ENCODE measurements around the gene F2RL2.

F2RL2 gene, protein sequence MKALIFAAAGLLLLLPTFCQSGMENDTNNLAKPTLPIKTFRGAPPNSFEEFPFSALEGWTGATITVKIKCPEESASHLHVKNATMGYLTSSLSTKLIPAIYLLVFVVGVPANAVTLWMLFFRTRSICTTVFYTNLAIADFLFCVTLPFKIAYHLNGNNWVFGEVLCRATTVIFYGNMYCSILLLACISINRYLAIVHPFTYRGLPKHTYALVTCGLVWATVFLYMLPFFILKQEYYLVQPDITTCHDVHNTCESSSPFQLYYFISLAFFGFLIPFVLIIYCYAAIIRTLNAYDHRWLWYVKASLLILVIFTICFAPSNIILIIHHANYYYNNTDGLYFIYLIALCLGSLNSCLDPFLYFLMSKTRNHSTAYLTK

DNA sequence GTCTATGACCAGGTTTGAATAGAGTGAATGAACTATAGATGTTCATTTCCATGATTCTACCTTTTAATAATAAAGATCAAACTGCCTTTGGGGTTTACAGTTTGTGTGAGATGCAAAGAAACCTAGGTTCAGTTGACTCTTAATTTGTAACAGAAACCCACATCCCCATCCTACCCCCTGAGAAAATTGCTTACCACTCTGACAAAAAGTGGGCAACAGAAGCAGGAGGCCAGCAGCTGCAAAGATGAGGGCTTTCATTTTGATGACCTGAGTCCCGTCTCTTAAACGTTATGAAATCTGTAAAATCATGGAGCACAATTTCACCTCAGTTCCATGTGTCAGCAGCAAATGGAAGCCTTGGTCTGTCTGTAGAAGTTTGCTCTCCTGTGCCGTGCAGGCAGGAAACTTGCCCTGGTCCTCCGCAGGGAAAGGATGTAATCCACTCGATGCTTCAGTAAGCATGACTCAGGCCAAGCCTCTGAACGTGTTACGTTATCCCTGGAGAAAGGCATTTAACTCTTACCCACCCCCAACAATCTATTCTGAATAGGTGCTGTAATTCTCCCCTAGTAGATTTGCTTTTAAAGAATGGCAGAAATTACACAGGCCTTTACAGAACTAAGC is at the start of gene F2RL2:
TSS of gene F2RL2 (minus strand) at position 431 of the 624 bp plus-strand sequence. CDS start at position 258, 173 bp downstream.
- no peak for DNase-seq (ENCODE audit: low spot score)

GRCh38 chr5:76672242-76672641 is 49.0 kb upstream of the F2RL2 start:
- no peak for DNase-seq (ENCODE audit: low spot score)

- DNase-seq (ENCODE audit: low spot score), result no peak
Measured at GRCh38 chr5:76670508-76670907, 47.3 kb upstream of the F2RL2 start.

- no peak for DNase-seq (ENCODE audit: low spot score)
Measured at GRCh38 chr5:76669245-76669644, 46.0 kb upstream of the F2RL2 start.

- no peak for DNase-seq (ENCODE audit: low spot score)
Measured at GRCh38 chr5:76667495-76667894, 44.3 kb upstream of the F2RL2 start.

DNA sequence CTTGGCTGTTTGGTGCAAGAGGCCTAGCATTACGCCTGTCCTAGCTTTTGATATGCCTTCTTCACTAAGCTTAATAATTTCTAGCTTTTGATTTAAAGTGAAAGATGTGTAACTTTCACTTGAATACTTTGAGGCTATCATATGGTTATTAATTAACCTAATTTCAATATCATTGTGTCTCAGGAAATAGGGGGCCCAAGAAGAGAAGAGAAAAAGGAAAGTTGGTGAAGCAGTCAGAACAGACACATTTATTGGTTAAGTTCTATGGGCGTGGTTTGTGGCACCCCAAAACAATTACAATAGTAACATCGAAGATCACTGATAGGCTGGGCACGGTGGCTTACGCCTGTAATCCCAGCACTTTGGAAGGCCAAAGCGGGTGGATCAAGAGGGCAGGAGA is 40.9 kb upstream of the F2RL2 start:
- DNase-seq (ENCODE audit: low spot score), result no peak

DNA sequence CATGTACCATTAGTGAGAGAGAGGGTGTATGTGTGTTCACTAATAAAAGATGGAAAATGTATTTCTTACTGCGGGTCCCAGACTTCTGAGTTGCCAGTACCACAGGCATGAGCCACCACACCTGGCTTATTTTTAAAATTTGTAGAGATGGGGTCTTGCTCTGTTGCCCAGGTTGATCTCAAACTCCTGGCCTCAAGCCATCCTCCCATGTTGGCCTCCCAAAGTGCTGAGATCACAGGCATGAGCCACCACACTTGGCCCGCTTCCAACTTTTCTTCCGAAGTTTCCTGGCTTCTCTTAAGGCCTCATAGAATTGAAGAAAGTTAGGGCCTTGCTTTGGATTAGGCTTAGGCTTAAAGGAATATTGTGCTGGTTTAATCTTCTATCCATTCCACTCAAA is 40.4 kb upstream of the F2RL2 start:
- DNase-seq (ENCODE audit: low spot score), result no peak

- DNase-seq (ENCODE audit: low spot score), result no peak
Measured at GRCh38 chr5:76662521-76662920, 39.3 kb upstream of the F2RL2 start.

DNA sequence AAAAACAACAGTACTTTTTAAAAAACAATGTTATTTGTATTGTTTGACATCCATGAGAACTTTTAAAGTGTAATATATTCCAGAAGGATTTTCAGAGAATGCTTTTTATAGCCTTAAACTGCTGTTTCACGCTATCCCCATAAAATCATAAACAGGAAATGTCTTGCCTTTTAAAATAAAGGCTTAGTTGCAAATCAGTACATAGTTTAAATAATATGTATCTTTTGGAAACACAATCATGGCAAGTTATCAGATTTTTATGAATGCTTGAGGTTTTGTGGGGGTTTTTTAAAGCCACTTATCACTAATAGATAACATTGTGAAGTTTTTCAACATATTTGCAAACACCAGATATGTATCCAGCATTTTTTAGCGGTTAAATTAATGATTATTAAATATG is 37.2 kb upstream of the F2RL2 start:
- DNase-seq (ENCODE audit: low spot score), result no peak

DNA sequence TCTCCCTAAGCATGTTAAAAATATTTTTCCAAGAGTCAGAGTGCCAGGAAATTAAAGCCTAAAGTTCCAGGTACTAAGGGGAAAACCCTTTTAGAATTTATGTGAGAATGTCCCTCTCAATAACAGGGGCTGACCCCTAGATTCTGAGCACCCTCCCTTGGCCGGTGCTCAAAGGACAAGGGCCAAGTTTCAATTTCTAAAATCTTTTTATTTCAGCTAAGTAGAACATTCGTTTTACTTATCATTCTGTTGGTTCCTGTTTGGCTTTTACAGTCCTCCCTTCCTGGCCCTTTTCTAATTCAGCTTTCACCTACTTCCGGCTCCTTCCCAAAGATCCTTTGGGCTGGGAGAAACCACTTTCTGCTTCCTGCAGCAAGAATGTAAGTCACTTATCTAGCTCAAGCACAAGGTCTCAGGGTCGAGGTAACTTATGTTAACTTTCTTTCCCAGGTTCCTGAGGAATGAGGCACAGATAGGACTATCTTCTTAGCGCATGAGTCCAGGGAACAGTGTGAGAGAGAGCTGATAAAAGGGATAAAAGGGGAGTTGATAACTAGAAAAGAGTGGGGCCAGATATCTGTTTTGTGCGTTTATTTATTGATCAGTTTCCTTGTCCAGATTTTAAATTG is 34.6 kb upstream of the F2RL2 start:
- DNase-seq (ENCODE audit: low spot score), result no peak

- no peak for DNase-seq (ENCODE audit: low spot score)
Measured at GRCh38 chr5:76657091-76657490, 33.9 kb upstream of the F2RL2 start.

GRCh38 chr5:76652809-76653414 is 29.7 kb upstream of the F2RL2 start:
- no peak for DNase-seq (ENCODE audit: low spot score)

DNA sequence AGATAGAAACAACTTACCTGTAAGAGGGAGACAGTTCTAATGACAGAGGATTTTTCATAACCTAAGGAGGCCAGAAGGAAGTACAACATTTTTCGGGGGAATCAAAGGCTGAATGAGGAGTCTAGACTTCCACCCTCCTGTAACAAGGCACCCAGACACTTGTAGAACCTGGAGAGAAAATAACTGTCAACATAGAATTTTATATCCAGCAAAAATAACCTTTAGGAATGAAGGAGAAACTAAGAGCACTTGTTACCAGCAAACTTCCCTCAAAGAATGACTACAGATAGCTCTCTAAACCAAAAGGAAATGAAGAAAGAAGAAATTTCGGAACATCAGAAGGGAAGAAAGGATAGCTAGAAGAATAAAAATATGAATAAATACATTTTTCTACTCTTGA is 25.9 kb upstream of the F2RL2 start:
- no peak for DNase-seq (ENCODE audit: low spot score)

GRCh38 chr5:76643371-76643770 is 20.2 kb upstream of the F2RL2 start:
- DNase-seq (ENCODE audit: low spot score), result no peak

DNA sequence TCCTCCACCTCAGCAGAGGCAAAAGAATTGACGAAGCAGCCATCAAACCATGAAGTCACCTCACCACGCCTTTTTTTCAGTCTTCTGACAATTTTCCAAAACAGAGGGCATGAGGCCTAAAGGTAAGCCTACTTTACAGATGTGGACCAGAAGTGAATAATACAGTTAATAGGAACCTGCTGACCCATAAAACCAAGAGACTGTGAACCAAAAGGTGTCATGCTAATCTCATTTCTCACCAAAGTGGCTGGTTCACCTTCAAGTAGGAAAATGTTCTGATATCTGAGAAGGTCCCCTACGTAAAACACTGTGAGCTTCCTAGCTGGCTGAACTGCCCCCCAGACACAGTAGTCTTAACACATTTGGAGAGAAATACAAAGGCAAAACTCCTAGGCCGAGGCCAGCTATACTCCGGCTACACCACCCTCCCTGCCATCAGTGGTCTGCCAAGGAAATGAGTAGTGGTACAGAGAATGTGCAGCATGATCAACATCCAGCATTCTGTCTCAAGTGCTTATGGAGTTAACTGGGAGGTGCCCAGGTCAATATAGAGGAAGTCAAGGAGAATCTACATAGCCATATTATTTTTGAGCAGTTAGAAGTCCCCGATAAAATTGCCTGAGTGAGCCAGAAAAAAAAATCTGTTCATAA is 19.3 kb upstream of the F2RL2 start:
- no peak for DNase-seq (ENCODE audit: low spot score)

DNA sequence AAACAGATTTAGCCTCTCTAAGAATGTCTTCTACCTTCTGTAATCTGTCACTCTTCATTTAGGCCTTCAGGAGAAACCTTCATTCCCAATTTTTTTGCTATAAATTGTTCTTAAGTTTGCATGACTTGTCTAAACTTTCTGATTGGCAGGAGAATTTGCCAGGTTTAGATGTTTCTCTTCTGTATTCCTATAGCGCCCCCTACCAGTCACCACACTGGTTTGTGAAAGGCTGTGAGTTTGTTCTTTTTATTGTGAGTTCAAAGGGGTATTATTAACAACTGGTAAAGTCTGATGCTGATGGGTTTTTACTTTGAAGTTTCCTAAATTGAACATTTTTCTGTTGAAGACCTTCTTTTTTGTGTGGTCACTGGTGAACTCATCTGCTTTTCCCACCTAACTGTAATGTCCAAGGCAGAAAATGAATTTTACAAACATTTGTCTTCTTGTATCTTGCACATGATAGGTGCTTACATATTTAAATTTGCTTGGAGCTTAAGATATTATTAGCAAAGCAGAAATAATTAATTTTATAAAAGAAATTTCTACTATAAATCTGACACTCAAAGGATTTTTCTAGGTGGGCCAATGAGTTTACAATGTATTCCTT is 18.4 kb upstream of the F2RL2 start:
- no peak for DNase-seq (ENCODE audit: low spot score)

- no peak for DNase-seq (ENCODE audit: low spot score)
Measured at GRCh38 chr5:76638479-76638878, 15.3 kb upstream of the F2RL2 start.

GRCh38 chr5:76637490-76637889 is 14.3 kb upstream of the F2RL2 start:
- no peak for DNase-seq (ENCODE audit: low spot score)

DNA sequence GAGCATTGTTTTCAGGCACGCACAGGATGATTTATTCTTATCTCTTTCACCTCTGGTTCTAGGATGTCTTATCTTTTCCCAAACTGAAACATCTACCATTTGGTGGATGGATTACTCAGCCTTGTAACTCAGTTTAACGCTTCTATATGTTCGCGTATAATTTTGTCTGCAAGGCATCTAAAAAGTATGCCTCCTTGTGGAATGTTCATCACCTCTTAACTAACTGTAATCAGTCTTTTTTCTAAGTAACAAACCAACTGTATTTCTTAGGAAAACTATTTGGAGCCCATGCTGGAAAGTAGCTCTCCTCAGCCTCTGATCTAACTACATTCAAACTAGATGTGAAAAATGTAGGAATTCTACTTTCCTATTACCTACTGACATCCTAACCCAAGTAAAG is 11.5 kb upstream of the F2RL2 start:
- no peak for DNase-seq (ENCODE audit: low spot score)

- DNase-seq (ENCODE audit: low spot score), result no peak
Measured at GRCh38 chr5:76626738-76627137, 3.5 kb upstream of the F2RL2 start.

- DNase-seq (ENCODE audit: low spot score), result no peak
Measured at GRCh38 chr5:76625087-76625815, 2.0 kb upstream of the F2RL2 start.

Data from left forelimb (tissue), 1 donor.